NCI-H1092 treated with DMSO at 0.1 percent for 48 hours (cell line): ENCODE measurements around the gene WDR90.
A peak's percentile ranks its signal among the peaks of the same experiment; 100 is the strongest.

Source experiments
- DNase-seq: peaks from one replicate; lab custom pipeline; 2025; lab: John Stamatoyannopoulos, UW

WDR90 gene

DNA sequence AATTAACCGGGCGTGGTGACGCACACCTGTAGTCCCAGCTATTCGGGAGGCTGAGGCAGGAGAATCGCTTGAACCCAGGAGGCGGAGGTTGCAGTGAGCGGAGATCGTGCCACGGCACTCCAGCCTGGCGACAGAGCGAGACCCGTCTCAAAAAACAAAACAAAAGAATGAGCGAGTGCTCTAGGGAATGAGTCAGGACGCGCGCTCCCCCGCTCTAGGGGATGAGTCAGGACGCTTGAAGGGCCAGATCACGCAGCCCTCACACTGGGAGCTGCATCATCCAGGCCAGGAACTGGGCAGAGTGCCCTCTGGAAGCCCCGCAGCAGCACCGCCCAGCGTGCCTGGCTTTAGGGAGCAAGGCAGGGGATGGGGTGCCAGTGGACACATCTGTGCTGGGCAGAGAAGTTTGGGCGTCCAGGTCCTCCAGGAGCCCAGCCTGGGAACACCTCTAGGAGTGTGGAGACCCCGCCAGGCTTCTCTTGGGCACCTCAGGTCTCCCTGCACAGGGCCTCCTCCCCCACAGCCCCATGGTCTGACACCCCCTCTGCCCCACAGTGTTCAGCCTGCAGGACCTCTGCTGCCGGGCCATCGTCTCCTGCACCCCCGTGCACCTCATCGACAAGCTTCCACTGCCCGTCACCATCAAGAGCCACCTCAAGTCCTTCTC, 22.2 kb upstream of the WDR90 start:
- no peak for DNase-seq

DNA sequence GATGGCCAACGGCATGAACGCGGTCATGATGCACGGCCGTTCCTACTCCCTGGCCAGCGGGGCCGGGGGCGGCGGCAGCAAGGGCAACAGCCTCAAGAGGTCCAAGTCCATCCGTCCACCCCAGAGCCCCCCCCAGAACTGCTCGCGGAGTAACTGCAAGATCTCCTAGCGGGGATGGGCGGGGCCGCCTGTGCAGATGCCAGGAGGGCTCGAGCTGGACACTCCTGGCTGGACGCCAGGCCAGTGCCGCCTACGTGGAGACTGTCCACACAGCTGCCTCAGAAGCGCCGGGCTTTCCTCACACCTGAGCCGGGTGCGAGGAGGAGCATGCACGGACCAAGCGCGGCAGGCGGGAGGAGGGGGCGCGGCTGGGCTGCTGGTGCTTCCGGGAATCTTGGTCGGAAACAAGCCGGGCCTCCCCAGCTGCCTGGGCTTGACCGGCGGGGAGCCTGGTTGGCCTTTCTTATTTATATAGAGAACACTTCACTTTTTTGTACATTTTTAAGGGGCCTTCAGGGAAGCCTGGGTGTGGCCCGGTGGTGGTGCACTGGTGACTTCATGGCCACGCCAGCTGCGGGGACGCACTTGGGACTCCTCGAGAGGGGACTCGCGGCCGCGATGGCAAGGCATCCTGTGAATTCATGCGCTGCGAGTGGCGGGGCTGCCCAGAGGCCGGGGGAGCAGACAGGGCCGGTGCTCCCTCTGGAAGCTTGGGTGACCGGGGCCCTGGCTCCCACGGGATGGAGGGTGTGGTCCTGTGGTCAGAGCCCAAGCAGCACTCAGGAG, 21.5 kb upstream of the WDR90 start:
- peak; percentile 16 for DNase-seq

DNA sequence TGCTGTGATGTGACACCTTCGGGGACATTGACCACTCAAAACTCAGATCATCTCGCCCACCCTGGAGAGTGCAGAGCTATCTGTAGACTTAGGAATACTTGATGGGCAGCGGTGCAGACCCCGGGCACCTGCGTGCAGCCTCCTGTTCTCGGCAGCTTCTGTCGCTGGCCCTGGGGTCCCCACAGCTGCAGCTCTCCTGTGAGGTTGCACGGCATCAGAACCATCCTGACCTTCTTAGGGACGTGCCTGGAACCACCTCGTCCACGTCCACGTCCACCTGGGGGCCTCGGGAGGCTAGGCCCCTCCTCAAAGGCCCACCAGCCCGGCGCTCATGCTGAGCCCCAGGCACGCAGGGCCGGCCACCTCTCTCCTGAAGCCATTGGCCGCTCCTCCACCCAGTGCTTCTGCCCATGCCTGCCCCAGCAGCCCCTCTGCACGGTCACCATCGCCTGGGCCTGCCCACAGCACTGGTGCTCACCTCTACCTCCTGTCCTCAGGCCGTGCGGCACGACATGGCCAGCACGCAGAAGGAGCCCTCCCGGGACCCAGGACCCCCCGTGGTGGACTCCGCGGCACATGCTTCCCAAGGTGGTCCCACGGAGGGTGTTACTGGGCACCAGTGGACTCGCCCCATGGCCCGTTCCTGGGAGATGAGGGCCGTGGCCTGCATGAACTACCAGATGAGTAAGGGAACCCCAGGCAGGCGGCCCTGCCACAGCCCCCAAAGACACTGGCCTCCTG, 20.7 kb upstream of the WDR90 start:
- no peak for DNase-seq

DNA sequence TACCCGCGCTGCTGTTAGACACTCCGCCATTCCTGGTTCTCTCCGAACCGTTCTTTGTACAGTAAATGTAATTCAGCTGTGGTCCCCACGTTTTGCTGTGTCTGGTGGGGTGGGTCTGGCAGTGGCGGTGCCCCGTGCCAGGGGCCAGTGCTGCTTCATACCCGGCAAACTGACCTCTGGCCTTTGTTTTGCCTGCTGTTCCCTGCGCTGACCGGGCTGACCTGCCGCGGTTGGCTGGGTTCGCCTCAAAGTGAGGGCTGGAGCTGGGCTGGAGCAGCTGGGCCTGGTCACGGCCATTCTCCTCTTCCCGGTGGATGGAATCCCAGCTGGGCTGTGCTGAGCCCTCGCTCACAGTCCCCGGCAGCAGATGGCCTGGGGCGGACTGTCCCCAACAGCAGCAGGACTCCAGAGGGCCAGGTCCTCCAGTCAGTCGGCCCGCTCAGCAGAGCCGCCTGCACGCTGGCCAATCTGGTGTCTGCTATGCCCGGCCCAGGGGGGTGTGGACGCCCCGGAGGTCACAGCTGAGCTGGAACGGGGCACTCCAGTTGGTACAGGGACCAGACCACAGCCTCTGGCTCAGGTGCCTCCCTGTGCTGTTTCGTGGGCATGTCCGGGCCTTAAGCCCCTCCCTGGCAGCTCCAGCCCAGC, 19.9 kb upstream of the WDR90 start:
- no peak for DNase-seq

DNA sequence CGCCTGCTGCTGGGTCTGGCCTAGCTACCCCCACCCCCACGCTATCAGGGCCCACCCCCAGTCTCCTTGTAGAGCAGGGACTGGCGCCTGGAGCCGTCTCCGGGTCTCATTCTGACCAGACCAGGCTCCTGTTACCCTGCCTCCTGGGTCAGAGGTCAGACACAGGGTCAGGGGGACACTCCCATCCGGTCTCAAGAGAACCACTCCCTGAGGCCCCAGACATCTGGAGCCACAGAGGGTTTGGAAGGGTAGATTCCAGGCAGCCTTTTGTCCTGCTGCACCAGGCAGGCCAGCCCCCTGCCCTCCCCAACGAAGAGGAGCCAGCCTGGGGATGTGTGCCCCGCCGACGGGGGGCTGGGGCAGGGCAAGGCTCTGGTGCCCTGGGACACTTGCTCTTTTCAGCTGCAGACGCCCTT, 19.3 kb upstream of the WDR90 start:
- no peak for DNase-seq

DNA sequence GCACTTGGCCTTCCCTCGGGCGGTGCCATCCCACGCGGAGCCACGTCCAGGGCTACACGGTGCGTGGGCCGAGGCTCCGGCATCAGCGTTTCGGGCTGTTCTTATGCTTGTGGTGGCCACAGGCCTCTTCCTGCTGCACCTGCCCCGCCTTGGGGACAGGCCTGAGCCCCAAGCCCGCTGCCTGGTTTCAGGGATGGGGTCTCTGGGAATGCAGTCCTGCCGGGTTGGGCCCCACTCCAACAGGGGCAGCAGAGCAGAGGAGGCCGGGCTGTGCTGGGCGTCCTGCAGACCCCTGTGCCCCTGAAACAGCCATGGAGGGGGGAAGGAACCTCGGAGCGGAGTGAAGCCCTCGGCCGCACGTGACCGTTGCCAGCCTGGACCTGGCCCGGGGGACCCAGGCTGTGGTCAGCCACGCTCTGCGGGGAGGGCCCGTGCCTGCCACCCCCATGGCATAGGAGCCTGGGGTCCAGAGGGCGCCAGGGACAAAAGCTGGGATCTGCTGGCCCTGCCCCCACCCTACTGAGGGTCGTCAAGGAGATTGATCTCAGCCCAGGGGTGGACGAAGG, 18.8 kb upstream of the WDR90 start:
- no peak for DNase-seq

DNA sequence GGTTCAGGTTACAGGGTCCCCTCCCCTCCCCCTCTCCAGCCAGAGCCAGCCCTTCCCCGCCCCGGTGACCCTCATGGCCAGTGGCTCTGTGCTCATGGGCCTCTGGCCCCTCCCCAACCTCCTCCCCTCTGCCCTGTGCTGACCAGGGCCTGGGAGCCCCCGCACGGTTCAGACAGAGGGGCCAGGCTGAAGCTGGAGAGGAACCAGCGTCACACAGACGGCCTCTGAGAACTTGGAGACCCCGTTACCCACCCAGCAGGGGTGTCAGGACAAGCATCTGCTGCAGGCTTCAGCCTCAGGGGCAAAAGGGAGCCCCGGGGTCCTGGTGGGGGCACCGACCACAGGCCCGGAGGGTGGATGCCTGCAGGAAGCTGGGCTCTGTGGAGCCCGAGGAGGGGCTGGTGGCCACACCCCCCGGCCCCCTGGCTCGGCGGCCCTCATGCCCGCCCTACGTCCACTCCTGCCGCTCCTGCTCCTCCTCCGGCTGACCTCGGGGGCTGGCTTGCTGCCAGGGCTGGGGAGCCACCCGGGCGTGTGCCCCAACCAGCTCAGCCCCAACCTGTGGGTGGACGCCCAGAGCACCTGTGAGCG, 18.3 kb upstream of the WDR90 start, which contains the start of gene WFIKKN1:
Gene WFIKKN1 (plus strand): TSS at position 171 of the 591 bp plus-strand sequence. CDS start 269 bp downstream, at position 440.
- DNase-seq, result no peak

DNA sequence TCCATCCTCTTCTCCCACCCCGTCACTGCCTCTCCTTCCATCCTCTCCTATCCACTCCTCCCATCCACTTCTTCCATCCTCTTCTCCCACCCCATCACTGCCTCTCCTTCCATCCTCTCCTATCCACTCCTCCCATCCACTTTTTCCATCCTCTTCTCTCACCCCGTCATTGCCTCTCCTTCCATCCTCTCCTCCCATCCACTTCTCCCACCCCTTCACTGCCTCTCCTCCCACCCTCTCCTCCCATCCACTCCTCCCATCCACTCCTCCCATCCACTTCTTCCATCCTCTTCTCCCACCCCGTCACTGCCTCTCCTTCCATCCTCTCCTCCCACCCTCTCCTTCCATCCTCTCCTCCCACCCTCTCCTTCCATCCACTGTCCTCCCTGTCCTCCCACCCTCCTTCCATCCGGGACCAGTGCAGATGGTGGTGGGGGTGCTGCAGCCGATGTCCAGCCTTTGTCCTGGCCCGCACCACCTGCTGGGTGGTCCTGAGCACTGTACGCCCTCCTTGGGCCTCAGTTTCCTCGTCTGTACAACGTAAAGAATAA, 17.3 kb upstream of the WDR90 start:
- DNase-seq, result no peak

DNA sequence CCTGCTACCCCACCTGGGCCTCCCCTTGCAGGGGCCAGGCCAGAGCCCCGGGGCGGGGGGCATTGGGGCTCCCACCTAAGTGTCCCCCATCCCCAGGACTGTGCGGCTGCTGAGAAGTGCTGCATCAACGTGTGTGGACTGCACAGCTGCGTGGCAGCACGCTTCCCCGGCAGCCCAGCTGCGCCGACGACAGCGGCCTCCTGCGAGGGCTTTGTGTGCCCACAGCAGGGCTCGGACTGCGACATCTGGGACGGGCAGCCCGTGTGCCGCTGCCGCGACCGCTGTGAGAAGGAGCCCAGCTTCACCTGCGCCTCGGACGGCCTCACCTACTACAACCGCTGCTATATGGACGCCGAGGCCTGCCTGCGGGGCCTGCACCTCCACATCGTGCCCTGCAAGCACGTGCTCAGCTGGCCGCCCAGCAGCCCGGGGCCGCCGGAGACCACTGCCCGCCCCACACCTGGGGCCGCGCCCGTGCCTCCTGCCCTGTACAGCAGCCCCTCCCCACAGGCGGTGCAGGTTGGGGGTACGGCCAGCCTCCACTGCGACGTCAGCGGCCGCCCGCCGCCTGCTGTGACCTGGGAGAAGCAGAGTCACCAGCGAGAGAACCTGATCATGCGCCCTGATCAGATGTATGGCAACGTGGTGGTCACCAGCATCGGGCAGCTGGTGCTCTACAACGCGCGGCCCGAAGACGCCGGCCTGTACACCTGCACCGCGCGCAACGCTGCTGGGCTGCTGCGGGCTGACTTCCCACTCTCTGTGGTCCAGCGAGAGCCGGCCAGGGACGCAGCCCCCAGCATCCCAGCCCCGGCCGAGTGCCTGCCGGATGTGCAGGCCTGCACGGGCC, 16.5 kb upstream of the WDR90 start:
- no peak for DNase-seq

DNA sequence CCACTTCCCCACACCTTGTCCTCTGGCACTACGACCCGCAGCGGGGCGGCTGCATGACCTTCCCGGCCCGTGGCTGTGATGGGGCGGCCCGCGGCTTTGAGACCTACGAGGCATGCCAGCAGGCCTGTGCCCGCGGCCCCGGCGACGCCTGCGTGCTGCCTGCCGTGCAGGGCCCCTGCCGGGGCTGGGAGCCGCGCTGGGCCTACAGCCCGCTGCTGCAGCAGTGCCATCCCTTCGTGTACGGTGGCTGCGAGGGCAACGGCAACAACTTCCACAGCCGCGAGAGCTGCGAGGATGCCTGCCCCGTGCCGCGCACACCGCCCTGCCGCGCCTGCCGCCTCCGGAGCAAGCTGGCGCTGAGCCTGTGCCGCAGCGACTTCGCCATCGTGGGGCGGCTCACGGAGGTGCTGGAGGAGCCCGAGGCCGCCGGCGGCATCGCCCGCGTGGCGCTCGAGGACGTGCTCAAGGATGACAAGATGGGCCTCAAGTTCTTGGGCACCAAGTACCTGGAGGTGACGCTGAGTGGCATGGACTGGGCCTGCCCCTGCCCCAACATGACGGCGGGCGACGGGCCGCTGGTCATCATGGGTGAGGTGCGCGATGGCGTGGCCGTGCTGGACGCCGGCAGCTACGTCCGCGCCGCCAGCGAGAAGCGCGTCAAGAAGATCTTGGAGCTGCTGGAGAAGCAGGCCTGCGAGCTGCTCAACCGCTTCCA, 15.7 kb upstream of the WDR90 start:
- no peak for DNase-seq

DNA sequence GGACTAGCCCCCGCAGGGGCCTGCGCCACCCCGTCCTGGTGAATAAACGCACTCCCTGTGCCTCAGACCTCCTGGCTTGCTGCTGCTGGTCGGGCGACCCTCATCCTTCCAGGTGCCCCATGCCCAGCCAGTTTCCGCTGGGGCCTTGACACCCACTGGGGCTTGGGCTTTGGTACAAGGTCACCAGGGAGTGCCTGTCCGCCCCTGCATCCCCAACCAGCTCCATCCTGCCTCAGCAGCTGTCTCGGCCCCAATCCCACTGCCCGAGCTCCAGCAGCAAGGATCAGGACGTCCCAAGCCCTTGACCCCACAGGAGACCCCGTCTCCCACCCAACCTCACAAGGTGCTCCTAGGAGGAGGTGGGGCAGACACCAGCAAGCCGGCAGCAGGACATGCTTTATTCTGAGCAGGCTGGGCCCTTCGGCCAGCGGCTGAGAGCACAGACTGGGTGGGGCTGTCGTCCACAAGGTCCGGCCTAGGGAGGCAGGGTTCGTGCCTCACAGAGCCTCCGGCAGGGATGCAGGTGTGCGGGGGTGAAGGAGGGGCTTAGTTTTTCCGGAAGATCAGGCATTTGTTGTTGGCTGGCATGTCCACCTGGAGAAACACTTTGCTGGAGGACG, 15.0 kb upstream of the WDR90 start:
- no peak for DNase-seq

DNA sequence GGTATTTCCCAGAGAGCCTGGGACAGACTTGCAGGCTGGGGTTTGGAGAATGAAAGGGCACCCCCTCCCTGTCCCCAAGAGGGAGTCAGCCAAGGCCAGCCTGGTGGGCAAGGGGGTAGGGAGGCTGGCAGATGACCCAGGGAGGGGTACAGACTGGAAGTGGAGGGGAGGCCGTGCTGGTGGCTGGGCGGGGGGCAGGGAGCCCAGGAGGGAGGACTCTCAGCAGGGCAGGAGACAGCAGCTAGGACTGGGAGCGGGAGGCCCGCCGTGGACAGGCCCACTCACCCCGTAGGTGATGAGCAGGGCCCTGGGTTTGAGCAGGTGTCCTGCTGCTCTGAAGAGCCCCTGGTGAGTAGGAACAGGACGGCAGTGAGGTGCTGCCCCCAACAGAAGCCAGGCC, 14.2 kb upstream of the WDR90 start:
- no peak for DNase-seq

DNA sequence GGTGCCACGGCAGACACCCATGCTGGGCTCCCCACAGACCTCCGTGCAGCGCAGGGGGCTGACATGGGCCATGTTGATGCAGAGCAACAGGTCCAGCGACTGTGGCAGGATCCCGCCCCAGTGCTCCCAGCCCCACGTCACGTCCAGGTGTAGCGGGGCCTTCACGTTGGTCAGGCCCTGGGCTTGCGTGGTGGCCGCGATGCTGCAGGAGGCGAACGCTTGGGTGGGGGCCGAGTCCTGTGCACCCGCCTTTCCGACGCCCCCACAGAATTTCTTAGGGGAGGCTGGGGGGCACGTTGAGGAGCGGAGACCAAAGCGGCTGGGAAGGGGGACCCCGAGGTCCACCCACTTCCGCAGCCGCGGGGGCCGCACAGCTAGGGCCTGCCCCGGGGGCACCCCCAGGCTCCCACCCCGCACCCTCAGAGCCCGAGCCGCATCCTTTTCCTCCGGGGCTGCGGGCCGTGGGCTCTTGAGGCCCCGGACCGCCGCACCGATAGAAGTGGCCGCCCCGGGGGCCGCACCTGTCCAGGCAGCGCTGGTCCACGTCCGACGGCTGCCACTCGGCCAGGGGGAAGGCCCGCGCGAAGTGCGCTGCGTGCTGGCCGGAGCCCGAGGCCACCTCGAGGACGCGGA, 13.5 kb upstream of the WDR90 start:
- no peak for DNase-seq

DNA sequence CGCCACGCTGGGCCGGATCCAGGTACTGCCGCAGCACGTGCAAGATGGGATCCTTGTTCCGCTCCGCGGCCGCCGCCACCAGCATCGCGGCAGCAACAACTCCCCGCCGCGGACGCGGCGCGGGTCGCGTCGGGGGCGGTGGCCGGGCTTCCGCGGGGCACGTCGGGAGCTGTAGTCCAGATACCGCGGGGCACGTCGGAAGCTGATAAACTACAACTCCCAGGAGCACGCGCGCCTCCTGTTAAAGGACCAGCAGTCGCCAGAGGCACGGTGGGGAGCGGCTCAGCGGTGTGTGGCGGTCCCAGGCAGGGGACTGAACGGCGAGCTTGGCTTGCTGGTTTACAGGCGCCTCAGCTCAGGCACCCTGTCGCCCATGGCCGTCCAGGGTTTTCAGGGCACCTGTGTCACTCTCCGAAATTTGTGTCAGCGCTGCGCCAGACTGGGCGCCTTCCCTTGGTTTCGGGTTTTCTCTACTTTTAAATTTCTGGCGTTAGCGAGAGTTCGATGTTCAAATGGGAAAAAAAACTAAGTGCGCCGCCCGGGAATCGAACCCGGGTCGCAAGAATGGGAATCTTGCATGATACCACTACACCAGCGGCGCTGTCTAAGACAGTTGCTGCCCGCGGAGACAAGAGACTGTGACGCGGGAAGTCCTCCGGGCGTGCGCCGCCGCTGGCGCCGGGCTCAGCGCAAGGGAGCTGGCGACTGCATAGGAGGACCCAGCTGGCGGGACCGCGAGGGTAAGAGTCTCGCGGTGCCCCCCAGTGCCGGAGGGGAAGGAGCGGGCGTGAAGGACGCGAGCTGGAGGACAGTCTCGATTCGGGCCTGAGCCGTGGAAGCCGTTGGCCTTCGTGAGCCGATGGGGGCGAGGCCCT, 12.7 kb upstream of the WDR90 start, which contains the start of gene METTL26:
Gene METTL26 (minus strand): TSS at position 100 of the 875 bp plus-strand sequence. CDS start 15 bp downstream, at position 85.
- DNase-seq, result peak; percentile 93

DNA sequence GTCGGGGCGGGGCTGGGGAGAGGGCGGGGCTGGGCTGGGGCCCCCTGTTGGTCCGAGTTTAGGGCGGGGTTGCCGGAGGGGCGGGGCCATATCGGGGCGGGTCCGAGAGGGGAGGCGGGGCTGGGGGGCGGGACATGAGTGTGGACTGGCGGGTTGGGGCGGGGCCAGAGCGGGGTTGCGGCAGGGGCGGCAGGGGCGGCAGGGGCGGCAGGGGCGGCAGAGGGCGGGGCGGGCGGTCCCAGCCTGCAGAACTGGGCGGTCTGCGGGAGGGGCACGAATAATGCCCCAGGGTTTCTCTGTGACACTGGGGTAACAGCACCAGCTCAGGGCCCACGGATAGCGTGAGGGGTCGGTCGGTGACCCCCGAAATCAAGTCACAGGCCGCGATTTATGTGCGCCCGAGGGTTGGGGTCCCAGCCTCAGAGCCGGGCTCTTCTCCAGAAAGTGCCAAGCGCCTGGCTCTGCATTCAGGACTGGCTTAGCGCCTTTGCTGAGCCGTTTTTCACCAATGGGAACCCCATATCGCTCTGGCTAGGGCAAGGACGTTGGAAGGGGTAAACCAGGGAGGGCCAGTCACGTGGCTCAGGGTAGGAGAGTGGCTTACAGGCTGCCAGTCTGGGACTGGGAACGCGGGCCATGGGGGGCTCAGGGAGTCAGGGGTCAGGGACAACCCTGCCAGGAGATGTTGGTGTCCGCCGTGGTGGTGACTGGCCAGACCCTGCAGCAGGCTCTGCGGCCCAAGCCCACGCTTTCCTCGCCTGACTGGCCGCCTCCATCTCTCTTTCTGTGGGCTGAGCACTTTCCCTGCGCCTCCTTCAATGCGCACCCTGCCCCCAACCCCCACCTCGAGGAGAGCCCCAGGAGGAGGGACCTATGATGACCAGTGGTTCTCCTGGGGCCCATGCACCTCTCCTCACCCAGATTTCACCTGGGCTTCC, 11.8 kb upstream of the WDR90 start:
- no peak for DNase-seq

DNA sequence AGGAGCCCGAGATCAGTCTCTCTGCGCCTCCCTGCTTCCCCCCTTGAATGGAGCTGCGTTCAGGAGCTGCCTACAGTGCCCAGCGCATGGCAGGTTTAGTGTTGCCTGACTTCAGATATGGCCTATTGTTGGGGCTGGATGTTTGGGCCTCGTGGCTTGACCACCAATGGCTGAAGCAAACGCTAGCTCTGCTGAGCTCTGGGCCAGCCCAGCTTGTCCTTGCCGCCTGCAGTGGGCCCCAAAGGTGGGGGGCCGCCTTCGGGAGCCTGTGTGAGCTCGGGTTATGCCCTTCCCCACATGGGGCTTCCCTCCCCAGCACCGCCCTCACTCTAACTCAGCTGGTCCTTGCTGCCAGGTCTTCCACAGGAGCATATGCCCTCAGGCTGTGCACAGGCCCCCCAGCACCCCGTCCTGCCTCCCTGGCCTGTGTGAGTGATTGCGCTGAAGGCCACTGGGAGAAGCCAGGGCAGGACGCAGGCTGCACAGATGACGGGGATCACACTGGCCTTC, 11.1 kb upstream of the WDR90 start:
- no peak for DNase-seq
